HS-27A (cell line): Measurements from ENCODE around the gene HNF4A.

Experiments used
- DNase-seq: peaks from one replicate; pipeline ENCODE4 v3.0.0-alpha.2; 2012; ENCODE audit warnings: low read depth, missing footprints

Gene HNF4A

DNA sequence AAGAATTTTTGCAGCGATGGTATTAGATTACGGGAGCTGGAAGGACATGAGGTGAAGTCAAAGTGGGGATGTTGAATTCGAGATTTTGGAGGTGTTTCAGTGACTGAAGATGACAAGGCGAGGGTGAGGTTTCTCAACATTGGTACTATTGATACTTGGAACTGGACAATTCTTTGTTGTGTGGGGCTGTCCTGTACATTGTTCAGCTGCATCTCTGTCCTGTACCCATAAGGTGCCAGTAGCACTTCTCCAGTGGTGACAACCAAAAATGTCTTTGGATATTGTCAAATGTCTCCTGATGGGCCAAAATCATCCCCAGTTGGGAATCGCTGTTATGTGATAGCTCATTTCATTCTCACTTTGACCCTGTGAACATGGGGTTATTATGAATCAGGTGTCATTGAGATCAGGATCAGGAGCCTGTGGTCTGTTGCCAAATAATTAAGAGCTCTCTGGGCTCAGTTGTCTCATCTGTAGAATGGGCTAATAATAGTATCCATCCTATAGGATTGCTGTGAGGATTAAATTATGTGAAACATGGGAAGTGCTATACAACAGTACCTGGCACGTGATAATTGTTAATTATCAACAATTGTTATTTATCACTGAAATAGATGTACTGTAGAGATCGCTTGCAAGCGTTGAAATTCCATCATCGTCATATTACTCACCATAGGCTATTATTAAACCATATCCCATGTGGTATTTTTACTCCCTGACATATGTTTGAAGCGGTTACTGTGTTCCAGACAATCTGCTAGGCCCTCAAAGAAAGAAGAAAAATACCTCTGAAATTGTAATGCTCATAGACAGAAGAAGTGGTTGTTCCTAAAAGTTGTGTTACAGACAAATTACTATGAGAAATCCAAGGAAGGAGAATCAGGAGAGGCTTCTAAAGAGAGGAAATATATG lies 71.6 kb downstream of the HNF4A start:
- DNase-seq, result no peak

DNA sequence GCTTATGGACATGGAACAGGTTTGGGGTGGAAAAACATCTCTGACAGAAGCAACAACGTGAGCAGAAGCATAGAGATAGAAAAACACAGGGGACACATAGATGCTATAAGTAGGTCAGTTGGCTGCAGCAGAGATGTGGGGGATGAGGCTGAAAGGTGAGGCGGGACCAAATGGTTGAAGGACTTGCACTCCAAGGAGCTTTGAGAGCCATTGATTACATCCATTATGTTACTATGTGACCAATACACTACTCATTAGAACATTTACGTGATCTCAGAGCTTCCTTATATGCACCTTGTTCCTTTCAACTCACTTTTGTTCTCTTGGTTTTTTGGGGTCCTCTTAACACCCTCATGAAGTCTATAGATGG lies 72.3 kb downstream of the HNF4A start:
- DNase-seq, result no peak

DNA sequence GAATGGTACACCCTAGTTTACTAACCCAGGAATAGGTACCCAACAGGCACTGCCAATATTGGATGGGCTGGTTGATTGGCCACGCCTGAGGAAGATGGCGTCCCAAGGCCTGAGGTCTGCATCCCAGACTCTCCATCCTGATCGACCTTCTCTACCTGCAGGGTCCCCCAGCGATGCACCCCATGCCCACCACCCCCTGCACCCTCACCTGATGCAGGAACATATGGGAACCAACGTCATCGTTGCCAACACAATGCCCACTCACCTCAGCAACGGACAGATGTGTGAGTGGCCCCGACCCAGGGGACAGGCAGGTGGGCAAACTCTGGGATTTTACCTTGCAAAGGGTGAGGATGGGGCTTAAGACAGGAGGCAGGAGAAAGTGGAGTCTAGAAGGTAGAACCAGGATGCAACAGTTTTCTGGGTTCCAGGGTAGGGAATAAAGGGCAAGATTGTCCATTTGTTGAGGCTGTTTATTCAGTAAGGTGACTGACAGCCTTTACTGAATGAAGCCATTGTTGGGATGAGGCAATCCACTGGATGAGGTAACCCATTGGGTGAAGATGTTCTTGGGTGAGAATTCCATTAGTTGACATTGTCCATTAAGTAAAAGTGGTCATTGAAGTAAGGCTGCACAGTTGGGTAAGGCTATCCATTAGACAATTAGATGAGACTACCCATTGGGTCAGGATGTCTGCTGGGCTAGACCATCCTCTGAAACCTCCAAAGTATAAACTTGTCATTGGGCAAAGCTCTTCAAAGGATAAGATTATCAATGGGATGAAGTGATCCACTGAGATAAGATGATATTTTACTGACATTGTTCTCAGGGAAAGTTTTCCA lies 72.9 kb downstream of the HNF4A start:
- DNase-seq, result no peak

DNA sequence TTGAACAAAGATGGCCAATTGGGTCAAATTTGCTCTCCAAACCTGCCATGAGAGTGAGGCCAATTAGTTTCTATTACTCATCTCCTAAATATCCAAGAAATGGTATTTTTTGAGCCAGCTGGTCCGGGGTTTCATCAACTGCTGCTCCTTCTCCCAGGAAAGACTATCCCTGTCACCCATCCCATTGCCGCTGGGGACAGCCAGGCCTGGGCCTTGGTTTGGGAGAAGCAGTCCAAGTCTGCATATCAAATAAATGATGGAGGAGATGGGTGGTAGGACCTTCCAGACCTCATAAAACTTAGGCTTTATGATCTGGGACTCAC lies 73.5 kb downstream of the HNF4A start:
- DNase-seq, result no peak

DNA sequence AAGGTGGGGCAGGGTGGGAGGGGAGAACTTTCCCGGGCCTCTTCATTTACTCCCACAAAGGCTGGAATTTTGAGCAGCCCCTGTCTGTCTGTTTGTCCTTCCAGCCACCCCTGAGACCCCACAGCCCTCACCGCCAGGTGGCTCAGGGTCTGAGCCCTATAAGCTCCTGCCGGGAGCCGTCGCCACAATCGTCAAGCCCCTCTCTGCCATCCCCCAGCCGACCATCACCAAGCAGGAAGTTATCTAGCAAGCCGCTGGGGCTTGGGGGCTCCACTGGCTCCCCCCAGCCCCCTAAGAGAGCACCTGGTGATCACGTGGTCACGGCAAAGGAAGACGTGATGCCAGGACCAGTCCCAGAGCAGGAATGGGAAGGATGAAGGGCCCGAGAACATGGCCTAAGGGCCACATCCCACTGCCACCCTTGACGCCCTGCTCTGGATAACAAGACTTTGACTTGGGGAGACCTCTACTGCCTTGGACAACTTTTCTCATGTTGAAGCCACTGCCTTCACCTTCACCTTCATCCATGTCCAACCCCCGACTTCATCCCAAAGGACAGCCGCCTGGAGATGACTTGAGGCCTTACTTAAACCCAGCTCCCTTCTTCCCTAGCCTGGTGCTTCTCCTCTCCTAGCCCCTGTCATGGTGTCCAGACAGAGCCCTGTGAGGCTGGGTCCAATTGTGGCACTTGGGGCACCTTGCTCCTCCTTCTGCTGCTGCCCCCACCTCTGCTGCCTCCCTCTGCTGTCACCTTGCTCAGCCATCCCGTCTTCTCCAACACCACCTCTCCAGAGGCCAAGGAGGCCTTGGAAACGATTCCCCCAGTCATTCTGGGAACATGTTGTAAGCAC lies 74.1 kb downstream of the HNF4A start:
- no peak for DNase-seq

DNA sequence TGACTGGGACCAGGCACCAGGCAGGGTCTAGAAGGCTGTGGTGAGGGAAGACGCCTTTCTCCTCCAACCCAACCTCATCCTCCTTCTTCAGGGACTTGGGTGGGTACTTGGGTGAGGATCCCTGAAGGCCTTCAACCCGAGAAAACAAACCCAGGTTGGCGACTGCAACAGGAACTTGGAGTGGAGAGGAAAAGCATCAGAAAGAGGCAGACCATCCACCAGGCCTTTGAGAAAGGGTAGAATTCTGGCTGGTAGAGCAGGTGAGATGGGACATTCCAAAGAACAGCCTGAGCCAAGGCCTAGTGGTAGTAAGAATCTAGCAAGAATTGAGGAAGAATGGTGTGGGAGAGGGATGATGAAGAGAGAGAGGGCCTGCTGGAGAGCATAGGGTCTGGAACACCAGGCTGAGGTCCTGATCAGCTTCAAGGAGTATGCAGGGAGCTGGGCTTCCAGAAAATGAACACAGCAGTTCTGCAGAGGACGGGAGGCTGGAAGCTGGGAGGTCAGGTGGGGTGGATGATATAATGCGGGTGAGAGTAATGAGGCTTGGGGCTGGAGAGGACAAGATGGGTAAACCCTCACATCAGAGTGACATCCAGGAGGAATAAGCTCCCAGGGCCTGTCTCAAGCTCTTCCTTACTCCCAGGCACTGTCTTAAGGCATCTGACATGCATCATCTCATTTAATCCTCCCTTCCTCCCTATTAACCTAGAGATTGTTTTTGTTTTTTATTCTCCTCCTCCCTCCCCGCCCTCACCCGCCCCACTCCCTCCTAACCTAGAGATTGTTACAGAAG lies 75.0 kb downstream of the HNF4A start:
- no peak for DNase-seq

DNA sequence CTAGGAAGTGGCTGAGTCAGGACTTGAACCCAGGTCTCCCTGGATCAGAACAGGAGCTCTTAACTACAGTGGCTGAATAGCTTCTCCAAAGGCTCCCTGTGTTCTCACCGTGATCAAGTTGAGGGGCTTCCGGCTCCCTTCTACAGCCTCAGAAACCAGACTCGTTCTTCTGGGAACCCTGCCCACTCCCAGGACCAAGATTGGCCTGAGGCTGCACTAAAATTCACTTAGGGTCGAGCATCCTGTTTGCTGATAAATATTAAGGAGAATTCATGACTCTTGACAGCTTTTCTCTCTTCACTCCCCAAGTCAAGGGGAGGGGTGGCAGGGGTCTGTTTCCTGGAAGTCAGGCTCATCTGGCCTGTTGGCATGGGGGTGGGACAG lies 75.6 kb downstream of the HNF4A start:
- DNase-seq, result no peak

DNA sequence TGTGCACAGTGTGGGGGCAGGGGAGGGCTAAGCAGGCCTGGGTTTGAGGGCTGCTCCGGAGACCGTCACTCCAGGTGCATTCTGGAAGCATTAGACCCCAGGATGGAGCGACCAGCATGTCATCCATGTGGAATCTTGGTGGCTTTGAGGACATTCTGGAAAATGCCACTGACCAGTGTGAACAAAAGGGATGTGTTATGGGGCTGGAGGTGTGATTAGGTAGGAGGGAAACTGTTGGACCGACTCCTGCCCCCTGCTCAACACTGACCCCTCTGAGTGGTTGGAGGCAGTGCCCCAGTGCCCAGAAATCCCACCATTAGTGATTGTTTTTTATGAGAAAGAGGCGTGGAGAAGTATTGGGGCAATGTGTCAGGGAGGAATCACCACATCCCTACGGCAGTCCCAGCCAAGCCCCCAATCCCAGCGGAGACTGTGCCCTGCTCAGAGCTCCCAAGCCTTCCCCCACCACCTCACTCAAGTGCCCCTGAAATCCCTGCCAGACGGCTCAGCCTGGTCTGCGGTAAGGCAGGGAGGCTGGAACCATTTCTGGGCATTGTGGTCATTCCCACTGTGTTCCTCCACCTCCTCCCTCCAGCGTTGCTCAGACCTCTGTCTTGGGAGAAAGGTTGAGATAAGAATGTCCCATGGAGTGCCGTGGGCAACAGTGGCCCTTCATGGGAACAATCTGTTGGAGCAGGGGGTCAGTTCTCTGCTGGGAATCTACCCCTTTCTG lies 76.2 kb downstream of the HNF4A start:
- no peak for DNase-seq

DNA sequence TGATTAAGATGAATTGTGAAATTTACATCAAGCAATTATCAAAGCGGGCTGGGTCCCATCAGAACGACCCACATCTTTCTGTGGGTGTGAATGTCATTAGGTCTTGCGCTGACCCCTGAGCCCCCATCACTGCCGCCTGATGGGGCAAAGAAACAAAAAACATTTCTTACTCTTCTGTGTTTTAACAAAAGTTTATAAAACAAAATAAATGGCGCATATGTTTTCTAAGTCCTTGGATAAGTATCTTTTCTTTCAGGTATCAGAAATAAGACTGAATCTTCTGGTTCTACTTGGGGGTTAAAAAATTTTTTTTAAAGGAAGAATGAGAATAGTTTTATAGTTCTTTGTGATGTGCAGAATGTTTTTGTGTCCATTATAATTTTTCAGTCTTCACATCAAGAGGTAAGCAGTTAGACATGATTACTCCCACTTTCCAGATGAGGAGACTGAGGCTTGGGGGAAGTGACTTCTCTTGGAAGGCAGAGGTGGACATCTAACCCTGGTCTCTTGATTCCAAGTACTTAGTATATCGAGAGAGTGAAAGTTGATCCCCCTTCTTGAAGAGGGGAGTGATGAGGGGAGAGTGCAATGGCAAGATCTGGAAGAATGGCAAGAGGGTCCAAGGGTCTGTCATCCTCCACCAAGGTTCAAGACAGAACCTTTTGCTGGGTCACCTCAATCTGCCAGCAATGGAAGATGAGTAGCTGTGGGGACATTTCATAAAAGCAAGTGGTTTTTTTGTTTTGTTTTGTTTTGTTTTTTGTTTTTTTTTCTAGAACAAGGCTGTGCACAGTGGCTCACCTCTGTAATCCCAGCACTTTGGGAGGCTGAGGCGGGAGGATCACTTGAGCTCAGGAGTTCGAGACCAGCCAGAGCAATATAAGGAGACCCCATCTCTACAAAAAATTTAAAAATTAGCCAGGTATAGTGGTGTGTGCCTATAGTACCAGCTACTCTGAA lies 77.4 kb downstream of the HNF4A start:
- DNase-seq, result no peak

DNA sequence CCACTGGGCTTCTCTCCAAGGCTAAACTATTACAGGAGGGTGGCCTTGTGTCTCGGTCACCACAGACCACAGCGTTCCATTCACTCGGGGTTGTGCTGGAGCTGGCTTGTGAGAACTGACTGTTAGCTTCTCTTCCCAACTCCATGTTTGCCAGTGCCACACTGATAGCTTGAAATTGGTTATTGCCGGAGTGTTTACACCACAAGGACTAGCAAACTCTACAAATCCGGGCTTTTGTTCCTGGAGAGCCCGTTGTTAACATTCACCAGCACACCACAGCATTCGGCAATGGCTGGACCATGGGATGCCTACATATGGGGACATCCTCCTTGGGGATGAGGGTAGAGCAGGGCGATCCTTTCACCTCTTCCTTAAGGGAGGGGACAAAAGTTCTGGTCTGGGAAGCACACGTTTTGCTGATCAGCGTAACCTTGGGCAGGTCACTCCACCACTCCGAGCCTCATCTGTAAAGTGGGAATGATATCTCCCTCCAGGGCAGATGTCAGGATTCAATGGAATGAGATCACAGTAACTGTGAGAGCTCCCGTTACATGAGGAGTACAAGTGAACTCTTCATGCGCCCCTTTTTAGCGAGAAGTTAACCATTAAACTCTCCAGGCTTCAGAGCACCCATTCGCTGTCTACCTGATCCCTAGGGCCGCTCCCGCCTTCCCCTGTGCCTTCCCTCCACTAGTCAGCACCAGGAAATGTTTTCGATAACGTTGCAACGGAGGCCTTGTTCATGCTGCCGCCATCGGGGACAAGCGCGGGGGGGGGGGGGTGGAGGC lies 78.4 kb downstream of the HNF4A start:
- DNase-seq, result no peak

DNA sequence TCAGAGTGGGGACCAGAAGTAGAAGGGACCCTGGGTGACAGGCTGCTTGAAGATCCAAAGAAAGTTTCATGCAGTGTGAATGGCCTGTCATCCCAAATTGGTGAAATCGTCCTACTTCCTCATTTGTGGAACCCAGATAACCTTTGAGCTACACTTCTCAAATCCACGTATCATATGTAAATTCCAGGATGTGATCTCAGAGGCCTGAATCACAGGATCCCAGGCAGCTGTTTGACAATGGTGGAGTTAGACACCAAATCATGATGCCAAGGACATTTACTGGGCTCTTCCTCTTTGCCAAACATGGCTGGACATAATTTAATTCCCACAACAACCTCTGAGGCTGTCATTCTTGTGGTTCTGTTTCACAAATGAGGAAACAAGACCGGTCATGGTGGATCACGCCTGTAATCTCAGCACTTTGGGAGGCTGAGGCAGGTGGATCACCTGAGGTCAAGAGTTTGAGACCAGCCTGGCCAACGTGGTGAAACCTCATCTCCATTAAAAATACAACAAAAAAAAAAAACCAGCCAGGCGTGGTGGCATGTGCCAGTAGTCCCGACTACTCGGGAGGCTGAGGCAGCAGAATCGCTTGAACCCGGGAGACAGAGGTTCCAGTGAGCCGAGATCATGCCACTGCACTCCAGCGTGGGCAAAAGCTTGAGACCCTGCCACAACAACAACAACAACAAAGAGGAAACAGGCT lies 80.3 kb downstream of the HNF4A start:
- DNase-seq, result no peak

DNA sequence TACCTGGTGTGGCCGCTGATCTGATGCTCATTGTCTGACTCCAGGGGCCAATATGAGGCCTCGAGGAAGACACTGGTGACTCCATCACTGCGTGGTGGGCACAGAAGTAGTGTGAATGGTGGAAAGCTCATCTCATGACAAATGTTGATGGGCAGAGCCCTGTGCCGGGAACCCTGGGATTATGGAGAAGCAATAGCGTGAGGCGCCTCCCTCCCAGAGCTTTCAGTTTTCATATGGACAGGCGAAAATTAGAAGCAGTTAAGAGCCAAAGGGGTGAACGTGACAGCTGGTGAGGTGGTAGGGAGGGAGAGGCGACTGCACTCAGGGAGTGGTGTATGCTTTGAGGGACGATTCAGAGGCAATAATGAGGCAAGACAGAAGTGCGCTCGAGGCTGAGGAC lies 80.9 kb downstream of the HNF4A start:
- DNase-seq, result no peak

DNA sequence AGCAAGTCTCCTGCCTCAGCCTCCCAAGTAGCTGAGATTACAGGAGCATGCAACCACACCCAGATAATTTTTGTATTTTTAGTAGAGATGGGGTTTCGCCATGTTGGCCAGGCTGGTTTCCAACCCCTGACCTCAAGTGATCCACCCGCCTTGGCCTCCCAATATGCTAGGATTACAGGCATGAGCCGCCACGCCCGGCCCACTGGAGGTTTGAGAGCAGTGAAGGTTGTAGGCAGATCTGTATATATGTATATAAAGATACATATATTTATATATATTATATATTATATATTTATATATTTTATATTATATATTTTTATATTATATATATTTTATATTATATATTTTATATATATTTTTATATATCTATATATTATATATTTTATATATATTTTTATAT lies 82.0 kb downstream of the HNF4A start:
- DNase-seq, result no peak

DNA sequence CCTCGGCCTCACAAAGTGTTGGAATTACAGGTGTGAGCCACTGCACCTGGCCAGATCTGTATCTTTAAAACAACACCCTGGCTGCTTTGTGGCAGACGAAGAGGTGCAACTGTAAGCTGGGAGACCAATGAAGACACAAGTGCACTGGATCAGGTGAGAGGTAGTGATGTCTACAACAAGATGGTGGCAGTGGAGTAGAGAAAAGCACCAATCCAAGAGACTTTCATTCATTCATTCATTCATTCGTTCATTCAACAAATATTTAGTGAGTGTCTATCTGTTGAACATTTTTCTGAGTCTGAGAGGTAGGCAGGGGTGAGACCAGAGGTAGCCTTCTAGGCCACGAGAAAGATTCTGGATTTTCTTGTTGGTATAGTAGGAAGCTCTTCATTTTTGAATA lies 83.3 kb downstream of the HNF4A start:
- DNase-seq, result no peak

DNA sequence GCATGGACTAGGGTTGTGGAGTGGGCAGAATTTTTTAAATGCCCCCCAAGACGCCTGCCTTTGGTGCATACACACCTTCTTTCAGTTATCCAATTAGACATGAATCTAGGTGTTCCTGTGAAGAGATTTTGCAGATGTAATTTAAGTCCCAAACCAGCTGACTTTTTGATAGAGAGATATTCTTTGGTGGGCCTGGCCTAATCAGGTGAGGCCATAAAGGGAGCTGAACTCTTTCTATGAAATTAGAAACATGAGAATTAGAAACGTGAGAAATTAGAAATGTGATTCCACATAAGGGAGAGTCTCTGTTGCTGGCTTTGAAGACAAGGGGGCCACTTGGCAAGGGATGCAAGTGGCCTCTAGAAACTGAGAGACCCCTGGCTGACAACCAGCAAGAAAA lies 83.8 kb downstream of the HNF4A start:
- DNase-seq, result no peak

DNA sequence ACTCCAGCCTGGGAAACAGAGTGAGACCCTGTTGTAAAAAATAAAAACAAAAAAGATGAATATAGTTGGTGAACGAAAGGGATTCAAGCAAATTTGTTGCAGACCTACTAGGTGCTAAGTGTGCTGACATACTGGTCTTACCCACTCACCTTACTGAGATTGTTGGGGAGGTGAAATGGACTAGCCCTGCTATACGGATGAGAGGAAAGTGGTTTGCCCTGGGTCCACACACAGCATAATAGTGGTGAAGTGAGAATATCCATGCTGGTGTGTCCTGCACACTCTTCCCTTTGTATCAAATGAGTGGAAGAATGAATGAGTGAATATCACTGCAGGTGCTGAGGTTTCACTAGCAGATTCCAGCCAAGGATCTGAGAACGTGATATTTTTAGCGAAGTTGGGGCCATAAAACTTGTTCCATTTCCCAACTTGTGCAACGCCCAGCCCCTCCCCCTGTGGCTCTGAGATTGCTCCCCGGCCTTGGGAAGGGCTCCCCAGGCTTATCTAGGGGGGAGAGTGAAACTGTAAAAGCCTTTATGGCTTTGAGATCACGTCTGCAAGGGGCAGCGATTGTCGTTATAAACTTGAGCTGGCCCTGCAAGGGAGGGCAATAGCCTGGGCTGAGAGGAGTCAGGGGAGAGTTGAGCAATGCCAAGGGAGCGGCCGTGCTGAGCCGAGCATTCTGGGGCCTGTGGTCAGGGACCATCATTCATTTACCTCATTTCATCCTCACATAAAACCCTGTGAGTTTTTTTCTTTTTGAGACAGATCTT lies 87.0 kb downstream of the HNF4A start:
- DNase-seq, result no peak
